ENCODE results near the gene KIF22.

DNA sequence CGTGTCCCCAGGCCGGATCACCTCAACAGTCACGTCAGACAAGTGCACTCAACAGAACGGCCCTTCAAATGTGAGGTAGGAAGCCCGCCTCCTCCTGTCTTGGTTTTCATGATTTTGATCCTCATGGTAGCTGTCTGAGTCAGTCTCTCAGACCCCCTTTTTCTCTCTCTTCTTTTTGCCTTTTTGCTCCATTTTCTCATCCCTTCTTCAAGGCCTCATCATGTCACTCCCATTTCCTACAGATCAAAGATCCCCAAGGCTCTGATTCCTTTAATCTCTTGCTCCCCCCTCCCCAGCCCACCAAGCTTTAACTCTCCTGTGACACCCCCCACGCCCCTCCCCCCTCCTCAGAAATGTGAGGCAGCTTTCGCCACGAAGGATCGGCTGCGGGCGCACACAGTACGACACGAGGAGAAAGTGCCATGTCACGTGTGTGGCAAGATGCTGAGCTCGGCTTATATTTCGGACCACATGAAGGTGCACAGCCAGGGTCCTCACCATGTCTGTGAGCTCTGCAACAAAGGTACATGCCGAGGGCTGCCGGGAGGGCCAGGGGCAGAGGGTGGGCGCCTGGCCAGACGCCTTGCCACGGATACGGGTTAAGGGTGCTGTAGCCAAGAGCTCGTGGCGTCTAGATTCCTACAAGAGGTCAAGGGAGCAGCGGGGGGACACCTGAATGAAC lies 17.8 kb downstream of the KIF22 start:
- TF ChIP-seq ZNF75A (CRISPR knock-in tag; IDR thresholded peaks at IDR 0.05) (no peak), RCOR1 (IDR thresholded peaks at IDR 0.05; ENCODE audit: borderline replicate concordance in 1 of 2, low read depth in 2 of 2, low read length in 2 of 2) (no peak), ASH1L (IDR thresholded peaks at IDR 0.05; ENCODE audit: borderline replicate concordance, low read depth, partially characterized antibody) (no peak), ETV5 (CRISPR knock-in tag; IDR thresholded peaks at IDR 0.05; ENCODE audit: low read depth) (no peak), CBFB (CRISPR knock-in tag; IDR thresholded peaks at IDR 0.05) (no peak), GTF2F1 (IDR thresholded peaks at IDR 0.05; ENCODE audit: low read depth, low read length) (no peak)
- TF ChIP-seq, protein P1, sequence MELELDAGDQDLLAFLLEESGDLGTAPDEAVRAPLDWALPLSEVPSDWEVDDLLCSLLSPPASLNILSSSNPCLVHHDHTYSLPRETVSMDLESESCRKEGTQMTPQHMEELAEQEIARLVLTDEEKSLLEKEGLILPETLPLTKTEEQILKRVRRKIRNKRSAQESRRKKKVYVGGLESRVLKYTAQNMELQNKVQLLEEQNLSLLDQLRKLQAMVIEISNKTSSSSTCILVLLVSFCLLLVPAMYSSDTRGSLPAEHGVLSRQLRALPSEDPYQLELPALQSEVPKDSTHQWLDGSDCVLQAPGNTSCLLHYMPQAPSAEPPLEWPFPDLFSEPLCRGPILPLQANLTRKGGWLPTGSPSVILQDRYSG (tag; conservative IDR thresholded peaks at IDR 0.05; ENCODE audit: low read depth) = no peak
- TF ChIP-seq, protein P2, sequence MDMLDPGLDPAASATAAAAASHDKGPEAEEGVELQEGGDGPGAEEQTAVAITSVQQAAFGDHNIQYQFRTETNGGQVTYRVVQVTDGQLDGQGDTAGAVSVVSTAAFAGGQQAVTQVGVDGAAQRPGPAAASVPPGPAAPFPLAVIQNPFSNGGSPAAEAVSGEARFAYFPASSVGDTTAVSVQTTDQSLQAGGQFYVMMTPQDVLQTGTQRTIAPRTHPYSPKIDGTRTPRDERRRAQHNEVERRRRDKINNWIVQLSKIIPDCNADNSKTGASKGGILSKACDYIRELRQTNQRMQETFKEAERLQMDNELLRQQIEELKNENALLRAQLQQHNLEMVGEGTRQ (CRISPR knock-in tag; IDR thresholded peaks at IDR 0.05) = peak; percentile 49; the same call in 1 of the 2 replicates
- TF ChIP-seq, protein P3, sequence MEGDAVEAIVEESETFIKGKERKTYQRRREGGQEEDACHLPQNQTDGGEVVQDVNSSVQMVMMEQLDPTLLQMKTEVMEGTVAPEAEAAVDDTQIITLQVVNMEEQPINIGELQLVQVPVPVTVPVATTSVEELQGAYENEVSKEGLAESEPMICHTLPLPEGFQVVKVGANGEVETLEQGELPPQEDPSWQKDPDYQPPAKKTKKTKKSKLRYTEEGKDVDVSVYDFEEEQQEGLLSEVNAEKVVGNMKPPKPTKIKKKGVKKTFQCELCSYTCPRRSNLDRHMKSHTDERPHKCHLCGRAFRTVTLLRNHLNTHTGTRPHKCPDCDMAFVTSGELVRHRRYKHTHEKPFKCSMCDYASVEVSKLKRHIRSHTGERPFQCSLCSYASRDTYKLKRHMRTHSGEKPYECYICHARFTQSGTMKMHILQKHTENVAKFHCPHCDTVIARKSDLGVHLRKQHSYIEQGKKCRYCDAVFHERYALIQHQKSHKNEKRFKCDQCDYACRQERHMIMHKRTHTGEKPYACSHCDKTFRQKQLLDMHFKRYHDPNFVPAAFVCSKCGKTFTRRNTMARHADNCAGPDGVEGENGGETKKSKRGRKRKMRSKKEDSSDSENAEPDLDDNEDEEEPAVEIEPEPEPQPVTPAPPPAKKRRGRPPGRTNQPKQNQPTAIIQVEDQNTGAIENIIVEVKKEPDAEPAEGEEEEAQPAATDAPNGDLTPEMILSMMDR (IDR thresholded peaks at IDR 0.05 in 2 of 3, conservative IDR thresholded peaks at IDR 0.05 in 1 of 3; ENCODE audit: insufficient read depth in 2 of 3, low read depth in 1 of 3, low read length in 3 of 3) = no peak

Data from K562 (cell line).